Measurements from ENCODE around the gene GPR25. TPM values are rescaled to one million over a fixed set of nuclear protein-coding genes. Genes with fewer than 3 reads are reported as not detected.

Gene GPR25
- total RNA-seq, 3 donors from 2014 or later: 0.29 TPM; not detected in 2

- peak overlapping the region in 2 of 3 donors; percentile 23 to 63 for H3K4me3 ChIP-seq
- peaks cover 0 to 7% of the 10 kb centered on the region in 2 donors for H3K4me1 ChIP-seq
Measured at GRCh38 chr1:200873116-200873670, 412 bp downstream of the GPR25 start.

GRCh38 chr1:200873671-200874397 is 1.1 kb downstream of the GPR25 start:
- Histone ChIP-seq H3K27ac (no peak overlapping the region), H3K4me3 (peak overlapping the region in 2 of 3 donors; percentile 23 to 63), H3K36me3 (no peaks in the 10 kb centered on the region), H3K9me3 (no peaks in the 10 kb centered on the region), H3K4me1 (peaks cover 0 to 7% of the 10 kb centered on the region in 2 donors), H3K27me3 (peaks cover 11 to 48% of the 10 kb centered on the region in 2 donors)
- TF ChIP-seq POLR2AphosphoS5 (IDR thresholded peaks at IDR 0.05) (no peak), POLR2A (IDR thresholded peaks at IDR 0.05) (no peak), CTCF (IDR thresholded peaks at IDR 0.05) (no peak)
- intact Hi-C loops (cut with DNase I; ENCODE audit: low total_unique reads): no loop called here
- no peak for DNase-seq (ENCODE audit: low spot score in 2 of 2)

More at GRCh38 chr1:200873116-200873670, 412 bp downstream of the GPR25 start:
- peaks cover 11 to 48% of the 10 kb centered on the region in 2 donors for H3K27me3 ChIP-seq
- no peak overlapping the region for H3K27ac ChIP-seq
- H3K36me3 ChIP-seq: no peaks in the 10 kb centered on the region
- no peaks in the 10 kb centered on the region for H3K9me3 ChIP-seq
- TF ChIP-seq POLR2A (IDR thresholded peaks at IDR 0.05): no peak
- no peak for TF ChIP-seq POLR2AphosphoS5 (IDR thresholded peaks at IDR 0.05)
- no peak for TF ChIP-seq CTCF (IDR thresholded peaks at IDR 0.05)
- intact Hi-C loops (cut with DNase I; ENCODE audit: low total_unique reads): no loop called here
- no peak for DNase-seq (ENCODE audit: low spot score in 2 of 2)

GRCh38 chr1:200874694-200875093 is 1.9 kb downstream of the GPR25 start:
- DNase-seq (ENCODE audit: low spot score in 2 of 2): no peak
- peaks cover 11 to 43% of the 10 kb centered on the region in 2 donors for H3K27me3 ChIP-seq
- no peak for TF ChIP-seq POLR2AphosphoS5 (IDR thresholded peaks at IDR 0.05)
- TF ChIP-seq POLR2A (IDR thresholded peaks at IDR 0.05): no peak
- no peak overlapping the region for H3K27ac ChIP-seq
- H3K4me1 ChIP-seq: peaks cover 0 to 7% of the 10 kb centered on the region in 2 donors
- H3K36me3 ChIP-seq: no peaks in the 10 kb centered on the region
- no peak overlapping the region for H3K4me3 ChIP-seq
- no peaks in the 10 kb centered on the region for H3K9me3 ChIP-seq
- intact Hi-C loops (cut with DNase I; ENCODE audit: low total_unique reads): no loop called here

- no peak overlapping the region for H3K4me3 ChIP-seq
- no peaks in the 10 kb centered on the region for H3K9me3 ChIP-seq
- intact Hi-C loops (cut with DNase I; ENCODE audit: low total_unique reads): no loop called here
- TF ChIP-seq POLR2A (IDR thresholded peaks at IDR 0.05) (no peak), CTCF (IDR thresholded peaks at IDR 0.05) (no peak), POLR2AphosphoS5 (IDR thresholded peaks at IDR 0.05) (no peak)
- H3K36me3 ChIP-seq: no peaks in the 10 kb centered on the region
- H3K4me1 ChIP-seq: peaks cover 0 to 7% of the 10 kb centered on the region in 2 donors
- no peak overlapping the region for H3K27ac ChIP-seq
- peaks cover 11 to 38% of the 10 kb centered on the region in 2 donors for H3K27me3 ChIP-seq
- no peak for DNase-seq (ENCODE audit: low spot score in 2 of 2)
Measured at GRCh38 chr1:200875416-200875815, 2.6 kb downstream of the GPR25 start.

GRCh38 chr1:200877010-200877409 is 4.2 kb downstream of the GPR25 start:
- Histone ChIP-seq H3K9me3 (no peaks in the 10 kb centered on the region), H3K4me1 (peaks cover 0 to 7% of the 10 kb centered on the region in 2 donors), H3K36me3 (no peaks in the 10 kb centered on the region), H3K27me3 (peaks cover 11 to 27% of the 10 kb centered on the region in 2 donors), H3K27ac (no peak overlapping the region), H3K4me3 (no peak overlapping the region)
- intact Hi-C loops (cut with DNase I; ENCODE audit: low total_unique reads): no loop called here
- TF ChIP-seq POLR2A (IDR thresholded peaks at IDR 0.05) (no peak), POLR2AphosphoS5 (IDR thresholded peaks at IDR 0.05) (no peak), CTCF (IDR thresholded peaks at IDR 0.05) (no peak)
- DNase-seq (ENCODE audit: low spot score in 2 of 2): no peak

Measured in breast epithelium (tissue), 4 donors.